A673 (cell line): Measurements from ENCODE around the gene ATG2B. TPM values are rescaled to one million over a fixed set of nuclear protein-coding genes. Genes with fewer than 3 reads are reported as not detected.

Experiments used
- BruUV-seq: library from RNA; stranded (reverse); fragments of 400-500 nt; replicated peaks from 2 replicates; lab custom pipeline; 2021; lab: Mats Ljungman, UMichigan
- CTCF ChIA-PET: fragments of 300-600 bp; sonication (Branson Sonifier 250); formaldehyde crosslinking; loops from one replicate; lab custom pipeline; 2022; ENCODE audit warnings: antibody characterized with exemption; lab: Charles Lee
- POLR2A ChIA-PET: fragments of 300-600 bp; sonication (Branson Sonifier 250); formaldehyde crosslinking; loops from one replicate; lab custom pipeline; 2022; ENCODE audit warnings: antibody characterized with exemption; ENCODE audit not compliant: low non-redundant PET; lab: Charles Lee
- DNase-seq: peaks from one replicate; pipeline ENCODE4 v3.0.0-alpha.2; 2015; ENCODE audit warnings: low spot score
- H3K27ac ChIP-seq: fragments of 200-600 bp; sonication (generic); 2 replicates; pipeline ENCODE4 v1.5.1; 2016; ENCODE audit warnings: mixed run types, low read depth, mild to moderate bottlenecking, mixed read lengths, antibody characterized with exemption, low read length; ENCODE audit not compliant: poor library complexity, severe bottlenecking
- H3K27me3 ChIP-seq: fragments of 200-600 bp; sonication (generic); replicated peaks from 2 replicates; pipeline ENCODE4 v1.6.1; 2017; ENCODE audit warnings: mixed run types, low read depth, mild to moderate bottlenecking, mixed read lengths, antibody characterized with exemption, low read length; ENCODE audit not compliant: insufficient read depth, poor library complexity
- H3K36me3 ChIP-seq: fragments of 200-600 bp; sonication (generic); 2 replicates; pipeline ENCODE4 v1.6.1; 2016; ENCODE audit warnings: mixed run types, mild to moderate bottlenecking, mixed read lengths, antibody characterized with exemption, low read length; ENCODE audit not compliant: insufficient read depth, poor library complexity, severe bottlenecking
- H3K4me1 ChIP-seq: fragments of 200-600 bp; sonication (generic); 2 replicates; pipeline ENCODE4 v1.6.1; 2017; ENCODE audit warnings: mixed run types, mild to moderate bottlenecking, mixed read lengths, antibody characterized with exemption, low read length; ENCODE audit not compliant: insufficient read depth, poor library complexity, severe bottlenecking
- H3K4me3 ChIP-seq: fragments of 200-600 bp; sonication (generic); 2 replicates; pipeline ENCODE4 v1.5.1; 2016; ENCODE audit warnings: low read depth, mixed run types, mild to moderate bottlenecking, mixed read lengths, low read length; ENCODE audit not compliant: poor library complexity, severe bottlenecking
- H3K9me3 ChIP-seq: fragments of 200-600 bp; sonication (generic); 2 replicates; pipeline ENCODE4 v1.6.1; 2016; ENCODE audit warnings: mixed run types, low read depth, mild to moderate bottlenecking, mixed read lengths, antibody characterized with exemption, low read length; ENCODE audit not compliant: poor library complexity, severe bottlenecking
- CTCF ChIP-seq: fragments of 300-800, 200-600 bp; sonication (generic); conservative IDR thresholded peaks from 2 replicates; pipeline ENCODE4 v1.5.1; 2017; ENCODE audit warnings: low read depth, mild to moderate bottlenecking, antibody characterized with exemption, low read length, moderate library complexity, mixed read lengths
- EZH2 ChIP-seq: fragments of 200-600 bp; sonication (generic); IDR thresholded peaks from 2 replicates; pipeline ENCODE4 v1.6.1; 2017; ENCODE audit warnings: borderline replicate concordance, low read depth, mild to moderate bottlenecking, mixed read lengths, antibody characterized with exemption, low read length; ENCODE audit not compliant: poor library complexity, severe bottlenecking
- intact Hi-C: fragments of 100-400 bp; cut with micrococcal nuclease; formaldehyde crosslinking; loops from one replicate; pipeline ENCODE4 v1.10.0; 2022; ENCODE audit not compliant: unreplicated experiment
- total RNA-seq: library from RNA; stranded (reverse); gene quantifications from 2 replicates; pipeline ENCODE4 v1.2.3, GENCODE V29; 2021

The ATG2B gene
- total RNA-seq, 1 experiment from 2014 or later = 22.7 TPM

- no peak for DNase-seq
- no peak overlapping the region for H3K27ac ChIP-seq
- H3K9me3 ChIP-seq = no peaks in the 10 kb centered on the region
- TF ChIP-seq CTCF = no peak
- TF ChIP-seq EZH2 = no peak
- H3K4me3 ChIP-seq = no peak overlapping the region
- BruUV-seq = no TSS peak
- CTCF ChIA-PET = no interaction called here
- no peaks in the 10 kb centered on the region for H3K4me1 ChIP-seq
- POLR2A ChIA-PET = no interaction called here
- H3K36me3 ChIP-seq = no peaks in the 10 kb centered on the region
- H3K27me3 ChIP-seq = no peaks in the 10 kb centered on the region
- intact Hi-C loops = no loop called here
These were observed 127.7 kb downstream of the ATG2B start for GRCh38 chr14:96235426-96235825.

- ChIA-PET CTCF (no interaction called here), POLR2A (no interaction called here)
- no peaks in the 10 kb centered on the region for H3K36me3 ChIP-seq
- intact Hi-C loops = no loop called here
- H3K4me1 ChIP-seq = no peaks in the 10 kb centered on the region
- no peak overlapping the region for H3K27ac ChIP-seq
- DNase-seq = no peak
- no TSS peak for BruUV-seq
- no peak overlapping the region for H3K4me3 ChIP-seq
- H3K27me3 ChIP-seq = no peaks in the 10 kb centered on the region
- H3K9me3 ChIP-seq = no peaks in the 10 kb centered on the region
- no peak for TF ChIP-seq EZH2
- TF ChIP-seq CTCF = no peak
These were observed 129.5 kb downstream of the ATG2B start for GRCh38 chr14:96233661-96234060.

GRCh38 chr14:96232506-96232905 is 130.6 kb downstream of the ATG2B start:
- Histone ChIP-seq H3K27me3 (no peaks in the 10 kb centered on the region), H3K27ac (no peak overlapping the region), H3K4me3 (no peak overlapping the region), H3K9me3 (no peaks in the 10 kb centered on the region), H3K4me1 (no peaks in the 10 kb centered on the region), H3K36me3 (no peaks in the 10 kb centered on the region)
- TF ChIP-seq EZH2 (no peak), CTCF (no peak)
- CTCF ChIA-PET = no interaction called here
- DNase-seq = no peak
- BruUV-seq = no TSS peak
- POLR2A ChIA-PET = no interaction called here
- intact Hi-C loops = no loop called here
